Stimulated activated CD4-positive, alpha-beta T cell treated with anti-CD3 and anti-CD28 coated beads, Interleukin-2, amount 100 ng/mL, for 4 hours (primary cell): ENCODE measurements around the gene ZCCHC24.

Experiments used
- DNase-seq: peaks from one replicate; pipeline ENCODE4 v3.0.0-alpha.2; 2020; ENCODE audit warnings: low read depth

The ZCCHC24 gene

GRCh38 chr10:79397575-79398303, 47.7 kb downstream of the ZCCHC24 start:
- no peak for DNase-seq

- DNase-seq, result no peak
Measured at GRCh38 chr10:79397051-79397450, 48.4 kb downstream of the ZCCHC24 start.

- no peak for DNase-seq
Measured at GRCh38 chr10:79396520-79396919, 48.9 kb downstream of the ZCCHC24 start.

GRCh38 chr10:79394664-79395063, 50.8 kb downstream of the ZCCHC24 start:
- no peak for DNase-seq

GRCh38 chr10:79393924-79394610, 51.4 kb downstream of the ZCCHC24 start:
- DNase-seq, result no peak

- DNase-seq, result no peak
Measured at GRCh38 chr10:79393221-79393923, 52.1 kb downstream of the ZCCHC24 start.

- no peak for DNase-seq
Measured at GRCh38 chr10:79392506-79393176, 52.8 kb downstream of the ZCCHC24 start.

- no peak for DNase-seq
Measured at GRCh38 chr10:79392020-79392398, 53.4 kb downstream of the ZCCHC24 start.

- no peak for DNase-seq
Measured at GRCh38 chr10:79391231-79392019, 54.0 kb downstream of the ZCCHC24 start.

- no peak for DNase-seq
Measured at GRCh38 chr10:79390551-79391229, 54.7 kb downstream of the ZCCHC24 start.

GRCh38 chr10:79390057-79390456, 55.4 kb downstream of the ZCCHC24 start:
- DNase-seq, result no peak

GRCh38 chr10:79387974-79388850, 57.2 kb downstream of the ZCCHC24 start:
- no peak for DNase-seq

- DNase-seq, result no peak
Measured at GRCh38 chr10:79387466-79387973, 57.9 kb downstream of the ZCCHC24 start.

- DNase-seq, result no peak
Measured at GRCh38 chr10:79386637-79387465, 58.6 kb downstream of the ZCCHC24 start.

- no peak for DNase-seq
Measured at GRCh38 chr10:79385804-79386531, 59.5 kb downstream of the ZCCHC24 start.

GRCh38 chr10:79385392-79385795, 60.0 kb downstream of the ZCCHC24 start:
- DNase-seq, result no peak

- no peak for DNase-seq
Measured at GRCh38 chr10:79384773-79385391, 60.5 kb downstream of the ZCCHC24 start.
